Measurements from ENCODE around the gene C1QL3.

DNA sequence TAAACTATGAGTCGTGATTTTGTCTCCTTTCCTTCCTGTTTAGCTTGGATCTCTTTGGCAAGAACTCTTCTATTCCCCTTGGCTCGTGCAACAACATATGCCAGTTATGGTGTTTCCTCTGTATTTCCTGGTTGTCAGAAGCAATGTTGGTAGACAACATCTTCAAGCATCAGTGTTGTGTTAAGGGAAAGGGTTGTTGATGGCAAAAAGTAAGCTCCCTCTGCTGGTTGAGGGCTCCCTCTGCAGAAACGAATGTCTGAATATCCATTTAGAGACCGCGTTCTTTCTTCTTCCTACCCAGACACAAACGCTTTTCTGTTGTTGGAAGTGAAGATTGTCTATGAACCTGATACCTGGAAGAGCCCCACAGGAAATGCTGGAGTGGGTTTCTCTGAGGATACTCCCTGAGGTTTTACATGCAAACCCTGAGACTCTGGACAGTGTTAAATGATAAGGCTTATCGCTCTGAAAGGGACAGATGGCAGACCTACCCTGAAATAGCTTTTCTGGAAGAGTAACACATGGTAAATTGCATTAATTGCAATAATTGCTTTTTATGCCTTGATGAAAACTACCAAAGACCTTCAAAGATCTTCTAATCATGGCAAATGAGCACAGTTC lies 23.5 kb upstream of the C1QL3 start:
- TF ChIP-seq POLR2AphosphoS5 (IDR thresholded peaks at IDR 0.05), result no peak
- TF ChIP-seq, protein P1, sequence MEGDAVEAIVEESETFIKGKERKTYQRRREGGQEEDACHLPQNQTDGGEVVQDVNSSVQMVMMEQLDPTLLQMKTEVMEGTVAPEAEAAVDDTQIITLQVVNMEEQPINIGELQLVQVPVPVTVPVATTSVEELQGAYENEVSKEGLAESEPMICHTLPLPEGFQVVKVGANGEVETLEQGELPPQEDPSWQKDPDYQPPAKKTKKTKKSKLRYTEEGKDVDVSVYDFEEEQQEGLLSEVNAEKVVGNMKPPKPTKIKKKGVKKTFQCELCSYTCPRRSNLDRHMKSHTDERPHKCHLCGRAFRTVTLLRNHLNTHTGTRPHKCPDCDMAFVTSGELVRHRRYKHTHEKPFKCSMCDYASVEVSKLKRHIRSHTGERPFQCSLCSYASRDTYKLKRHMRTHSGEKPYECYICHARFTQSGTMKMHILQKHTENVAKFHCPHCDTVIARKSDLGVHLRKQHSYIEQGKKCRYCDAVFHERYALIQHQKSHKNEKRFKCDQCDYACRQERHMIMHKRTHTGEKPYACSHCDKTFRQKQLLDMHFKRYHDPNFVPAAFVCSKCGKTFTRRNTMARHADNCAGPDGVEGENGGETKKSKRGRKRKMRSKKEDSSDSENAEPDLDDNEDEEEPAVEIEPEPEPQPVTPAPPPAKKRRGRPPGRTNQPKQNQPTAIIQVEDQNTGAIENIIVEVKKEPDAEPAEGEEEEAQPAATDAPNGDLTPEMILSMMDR (IDR thresholded peaks at IDR 0.05; ENCODE audit: poor library complexity, severe bottlenecking), result peak; percentile 60
- TF ChIP-seq EP300 (conservative IDR thresholded peaks at IDR 0.05; ENCODE audit: poor library complexity, severe bottlenecking), result no peak

Data from neural cell (in vitro differentiated cells).